IPS DF 6.9 (cell line): ENCODE data around the gene STK16.
A peak's percentile ranks its signal among the peaks of the same experiment; 100 is the strongest.

Experiments used
- DNase-seq: peaks from one replicate; pipeline ENCODE4 v3.0.0-alpha.2; 2013; ENCODE audit warnings: low read depth, low spot score
- H3K27ac ChIP-seq: one replicate; pipeline ENCODE4 v1.5.1; 2013; ENCODE audit warnings: low read length, control low read depth
- H3K27me3 ChIP-seq: 2 replicates; pipeline ENCODE4 v1.6.1; 2013; ENCODE audit warnings: mild to moderate bottlenecking, low read length; ENCODE audit not compliant: control insufficient read depth, insufficient read depth
- H3K36me3 ChIP-seq: 2 replicates; pipeline ENCODE4 v1.6.1; 2013; ENCODE audit warnings: low read length; ENCODE audit not compliant: control insufficient read depth, insufficient read depth
- H3K4me1 ChIP-seq: 2 replicates; pipeline ENCODE4 v1.6.1; 2013; ENCODE audit warnings: low read length; ENCODE audit not compliant: control insufficient read depth, insufficient read depth
- H3K4me3 ChIP-seq: 2 replicates; pipeline ENCODE4 v1.5.1; 2013; ENCODE audit warnings: mild to moderate bottlenecking, low read length
- H3K9me3 ChIP-seq: 2 replicates; pipeline ENCODE4 v1.6.1; 2013; ENCODE audit warnings: low read length, inconsistent platforms; ENCODE audit not compliant: control insufficient read depth, insufficient read depth
- WGBS: extraction: QIAGEN DNeasy Blood & Tissue Kit; methylation state at CpG from one replicate; pipeline ENCODE4 v1.1.7; 2013; ENCODE audit warnings: mixed read lengths, missing lambda C conversion rate; ENCODE audit not compliant: insufficient read length, insufficient coverage; 5-methylcytosine and 5-hydroxymethylcytosine counted together

Gene STK16

DNA sequence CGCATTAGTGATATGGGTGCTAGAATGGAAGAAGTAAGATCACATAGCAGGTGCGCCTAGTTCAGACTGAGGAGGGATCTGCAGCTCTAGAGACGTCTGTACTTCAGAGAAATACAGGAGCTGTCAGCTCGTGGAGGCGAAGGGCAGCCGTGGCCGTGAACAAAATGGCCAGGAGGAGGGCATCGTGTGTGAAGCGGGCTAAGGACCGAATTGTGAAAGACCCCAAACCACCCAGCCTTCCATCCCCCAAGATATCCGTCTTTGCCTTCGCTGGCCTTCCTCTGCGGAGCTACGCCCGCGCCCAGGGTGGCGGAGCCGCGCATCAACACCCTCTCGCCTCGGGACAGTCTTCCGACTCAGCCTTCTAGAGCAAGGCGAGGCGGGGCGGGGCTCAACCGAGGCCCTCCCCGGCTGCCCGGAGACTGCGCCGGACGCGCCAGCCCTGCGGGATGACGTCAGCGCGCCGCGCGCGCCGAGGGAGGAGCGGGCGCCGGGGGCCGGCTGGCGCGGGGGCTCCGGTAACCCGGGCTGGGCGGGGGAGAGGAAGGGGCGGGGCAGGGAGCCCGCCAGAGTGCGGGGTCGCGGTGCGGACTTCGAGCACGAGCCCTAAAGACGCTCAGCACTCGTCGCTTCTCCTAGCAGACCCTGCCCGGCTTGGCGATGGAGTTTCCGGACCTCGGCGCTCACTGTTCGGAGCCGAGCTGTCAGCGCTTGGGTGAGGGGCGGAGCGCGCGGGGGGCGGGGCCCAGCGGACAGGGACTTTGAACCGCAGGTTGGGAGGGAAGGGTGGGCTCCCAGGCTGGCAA lies 38.7 kb upstream of the STK16 start, which contains the start of gene ZFAND2B:
Gene ZFAND2B, plus strand, starts transcription at position 455 of the 806 bp plus-strand sequence. Its CDS starts 206 bp downstream, at position 661.
- no peak within 1 kb of the TSS for H3K27ac ChIP-seq
- WGBS: no CpG with 5 or more reads among the region's 76 CpGs
- no peak for DNase-seq

DNA sequence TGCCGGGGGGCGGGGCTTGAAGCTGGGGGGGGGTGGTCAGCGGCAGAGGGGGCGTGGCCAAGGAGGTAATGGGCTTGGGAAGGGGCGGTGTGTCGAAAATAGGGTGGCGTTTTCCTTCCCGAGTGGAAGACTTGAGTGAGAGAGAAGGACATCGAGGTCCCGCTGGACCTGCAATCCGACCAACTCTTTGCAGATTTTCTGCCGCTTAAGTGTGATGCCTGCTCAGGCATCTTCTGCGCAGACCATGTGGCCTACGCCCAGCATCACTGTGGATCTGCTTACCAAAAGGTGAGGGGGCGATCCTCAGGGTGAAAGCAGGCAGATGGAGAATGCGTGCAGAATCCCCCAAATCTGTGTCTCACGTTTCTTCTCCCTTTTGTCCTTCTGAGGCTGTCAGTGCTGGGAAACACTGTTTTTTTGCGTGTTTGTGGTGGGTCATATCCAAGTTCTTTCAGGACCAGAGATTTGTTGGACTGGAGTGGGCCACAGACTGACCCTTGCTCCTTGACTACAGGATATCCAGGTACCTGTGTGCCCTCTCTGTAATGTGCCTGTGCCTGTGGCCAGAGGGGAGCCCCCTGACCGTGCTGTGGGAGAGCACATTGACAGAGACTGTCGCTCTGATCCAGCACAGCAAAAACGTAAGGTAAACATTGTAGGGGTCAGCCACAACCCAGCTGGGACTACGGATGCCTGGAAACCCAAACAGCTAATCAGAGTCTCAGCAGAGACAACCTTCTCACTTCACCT lies 38.0 kb upstream of the STK16 start:
- no peaks in the 10 kb centered on the region for H3K27me3 ChIP-seq
- H3K9me3 ChIP-seq: no peaks in the 10 kb centered on the region
- H3K4me3 ChIP-seq: peak overlapping the region; percentile 43; the same call in 1 of the 2 replicates
- no CpG with 5 or more reads among the region's 22 CpGs for WGBS
- 0 out of 2 replicates have a peak, but pooled peaks cover 1% of the 10 kb centered on the region for H3K4me1 ChIP-seq
- no peak for DNase-seq
- H3K27ac ChIP-seq: no peak overlapping the region
- H3K36me3 ChIP-seq: peaks cover 9% of the 10 kb centered on the region

More for the DNA sequence above, 38.7 kb upstream of the STK16 start, which contains the start of gene ZFAND2B:
- Histone ChIP-seq H3K36me3 (peaks cover 7% of the 10 kb centered on the region), H3K9me3 (no peaks in the 10 kb centered on the region), H3K27me3 (no peaks in the 10 kb centered on the region), H3K4me3 (peak within 1 kb of the TSS; percentile 73; the same call in 1 of the 2 replicates), H3K4me1 (0 out of 2 replicates have a peak, but pooled peaks cover 1% of the 10 kb centered on the region)

DNA sequence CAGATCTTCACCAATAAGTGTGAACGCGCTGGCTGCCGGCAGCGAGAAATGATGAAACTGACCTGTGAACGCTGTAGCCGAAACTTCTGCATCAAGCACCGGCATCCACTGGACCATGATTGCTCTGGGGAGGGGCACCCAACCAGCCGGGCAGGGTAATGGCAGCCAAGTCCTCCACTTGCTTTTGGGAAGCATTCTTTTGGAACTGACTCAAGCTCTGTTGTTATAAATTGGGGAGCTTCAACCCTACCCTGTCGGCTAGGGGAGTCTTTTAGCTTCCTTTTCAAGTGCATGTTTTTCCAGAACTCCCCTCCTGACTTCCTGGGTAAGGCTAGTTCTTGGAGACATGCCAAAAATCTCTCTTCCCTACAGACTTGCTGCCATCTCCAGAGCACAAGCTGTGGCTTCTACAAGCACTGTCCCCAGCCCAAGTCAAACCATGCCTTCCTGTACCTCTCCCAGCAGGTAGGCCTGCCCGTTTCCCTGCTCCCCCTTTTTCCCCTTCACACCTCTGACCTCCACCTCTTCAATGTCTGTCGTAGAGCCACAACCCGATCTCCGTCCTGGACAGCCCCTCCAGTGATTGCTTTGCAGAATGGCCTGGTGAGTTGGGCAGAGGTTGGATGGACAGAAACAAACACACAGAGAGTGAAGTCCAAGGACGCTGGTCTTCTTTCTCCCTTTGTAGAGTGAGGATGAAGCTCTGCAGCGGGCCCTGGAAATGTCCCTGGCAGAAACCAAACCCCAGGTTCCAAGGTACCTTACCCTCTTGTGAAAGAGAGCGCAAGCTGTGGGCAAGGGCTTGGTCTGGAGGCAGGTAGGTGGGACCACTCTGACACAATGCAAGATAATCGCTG lies 37.2 kb upstream of the STK16 start:
- Histone ChIP-seq H3K4me1 (0 out of 2 replicates have a peak, but pooled peaks cover 1% of the 10 kb centered on the region), H3K4me3 (no peak overlapping the region), H3K36me3 (peaks cover 13% of the 10 kb centered on the region), H3K9me3 (no peaks in the 10 kb centered on the region), H3K27me3 (no peaks in the 10 kb centered on the region), H3K27ac (no peak overlapping the region)
- WGBS: no CpG with 5 or more reads among the region's 17 CpGs
- DNase-seq: no peak

DNA sequence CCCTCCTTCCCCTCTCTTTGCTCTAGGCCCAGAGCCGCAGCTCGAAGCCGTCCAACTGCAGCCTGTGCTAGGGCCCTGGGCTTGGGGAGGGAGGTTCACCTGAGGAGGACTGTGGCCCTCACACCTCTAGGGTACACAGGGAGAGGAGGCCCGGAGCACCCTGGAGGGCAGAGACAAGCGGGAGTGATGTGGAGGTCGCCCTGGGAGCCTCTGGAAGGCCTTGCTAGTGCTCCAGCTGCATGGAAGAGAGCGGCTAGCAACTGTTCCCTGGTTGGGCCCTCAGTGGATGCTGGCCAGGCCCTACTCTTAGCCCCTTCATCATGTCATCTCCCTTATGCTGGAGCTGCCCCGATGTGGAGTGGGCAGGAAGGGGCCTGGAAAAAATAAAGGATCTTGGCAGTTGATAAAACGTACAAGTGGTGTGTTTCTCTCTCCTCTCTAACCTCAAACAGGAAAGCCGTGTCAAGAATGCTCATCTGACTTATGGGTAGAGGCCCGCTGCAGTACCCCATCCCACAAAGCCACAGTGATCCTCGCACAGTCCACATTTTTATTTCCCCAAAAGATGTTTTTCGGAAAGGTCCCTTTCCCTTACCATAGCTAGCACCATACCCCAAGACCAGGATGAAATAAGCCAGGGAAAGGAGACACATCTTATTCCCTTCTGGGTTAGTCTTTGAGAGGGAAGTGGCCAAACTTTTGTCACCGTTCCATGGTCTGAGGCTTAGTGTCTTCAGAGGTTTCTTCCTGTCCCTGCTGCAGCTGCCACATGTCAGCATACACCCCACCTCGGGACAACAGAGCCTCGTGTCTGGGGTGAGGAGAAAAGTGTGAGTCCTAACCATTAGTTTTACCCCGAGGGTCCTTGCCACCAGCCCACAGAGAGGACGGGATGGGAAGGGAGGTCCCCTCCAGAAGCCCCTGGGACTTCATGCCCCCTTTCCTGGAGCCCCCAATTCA lies 35.8 kb upstream of the STK16 start:
- Histone ChIP-seq H3K4me1 (0 out of 2 replicates have a peak, but pooled peaks cover 1% of the 10 kb centered on the region), H3K27ac (no peak overlapping the region), H3K4me3 (no peak overlapping the region), H3K9me3 (no peaks in the 10 kb centered on the region), H3K36me3 (peaks cover 21% of the 10 kb centered on the region), H3K27me3 (no peaks in the 10 kb centered on the region)
- no CpG with 5 or more reads among the region's 18 CpGs for WGBS
- no peak for DNase-seq

DNA sequence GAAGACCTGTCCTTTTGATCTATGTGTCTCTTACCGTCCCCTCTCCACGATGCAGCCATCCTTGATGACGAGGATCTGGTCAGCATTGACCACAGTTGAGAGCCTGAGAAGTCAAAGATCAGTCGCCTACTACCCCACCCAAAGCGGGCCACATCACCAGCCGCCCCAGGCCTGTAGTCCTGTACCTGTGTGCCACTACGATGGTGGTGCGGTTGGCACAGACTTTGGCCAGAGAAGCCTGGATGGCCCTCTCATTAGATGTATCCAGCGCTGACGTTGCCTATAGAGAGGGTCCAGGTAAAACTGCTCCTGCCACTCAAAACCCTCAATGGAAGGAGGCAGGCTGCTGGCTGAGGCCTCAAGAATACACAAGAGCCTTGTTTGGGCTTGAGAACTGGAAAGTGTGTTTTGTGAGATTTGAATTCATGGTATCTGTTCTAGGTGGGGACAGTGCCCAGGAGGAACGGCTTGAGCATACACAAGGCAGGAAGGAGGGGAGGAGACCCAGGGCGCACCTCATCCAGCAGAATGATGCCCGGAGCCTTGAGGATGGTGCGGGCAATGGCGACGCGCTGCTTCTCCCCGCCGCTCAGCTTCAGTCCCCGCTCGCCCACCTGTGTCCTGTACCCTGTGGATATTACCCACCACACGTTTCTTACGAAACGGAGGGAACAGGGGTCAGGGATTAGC lies 34.9 kb upstream of the STK16 start:
- no CpG with 5 or more reads among the region's 24 CpGs for WGBS
- no peak for DNase-seq
- Histone ChIP-seq H3K4me1 (0 out of 2 replicates have a peak, but pooled peaks cover 1% of the 10 kb centered on the region), H3K27ac (no peak overlapping the region), H3K9me3 (no peaks in the 10 kb centered on the region), H3K36me3 (peaks cover 24% of the 10 kb centered on the region), H3K4me3 (no peak overlapping the region), H3K27me3 (no peaks in the 10 kb centered on the region)

DNA sequence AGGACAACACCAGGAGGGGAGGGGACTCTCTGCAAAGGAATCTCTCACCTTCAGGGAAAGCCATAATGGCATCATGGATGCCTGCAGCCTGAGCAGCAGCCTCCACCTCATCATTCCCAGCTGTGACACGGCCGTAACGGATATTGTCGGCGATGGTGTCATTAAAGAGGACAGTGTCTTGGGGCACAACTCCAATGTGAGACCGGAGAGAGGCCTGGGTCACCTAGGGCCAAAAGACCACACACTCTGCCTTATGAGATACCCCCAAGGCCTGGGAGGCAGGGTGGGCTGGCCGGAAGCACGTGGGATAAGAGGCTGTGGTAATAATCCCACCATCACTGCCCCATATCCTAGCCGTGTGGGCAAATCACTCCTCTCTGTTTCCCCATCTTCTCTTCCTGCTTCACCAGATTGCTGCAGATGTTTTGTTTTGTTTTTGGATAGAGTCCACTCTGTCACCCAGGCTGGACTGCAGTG lies 34.4 kb upstream of the STK16 start:
- Histone ChIP-seq H3K4me3 (no peak overlapping the region), H3K4me1 (0 out of 2 replicates have a peak, but pooled peaks cover 1% of the 10 kb centered on the region), H3K9me3 (no peaks in the 10 kb centered on the region), H3K27ac (no peak overlapping the region), H3K36me3 (peaks cover 24% of the 10 kb centered on the region), H3K27me3 (no peaks in the 10 kb centered on the region)
- DNase-seq: no peak
- WGBS: no CpG with 5 or more reads among the region's 9 CpGs

DNA sequence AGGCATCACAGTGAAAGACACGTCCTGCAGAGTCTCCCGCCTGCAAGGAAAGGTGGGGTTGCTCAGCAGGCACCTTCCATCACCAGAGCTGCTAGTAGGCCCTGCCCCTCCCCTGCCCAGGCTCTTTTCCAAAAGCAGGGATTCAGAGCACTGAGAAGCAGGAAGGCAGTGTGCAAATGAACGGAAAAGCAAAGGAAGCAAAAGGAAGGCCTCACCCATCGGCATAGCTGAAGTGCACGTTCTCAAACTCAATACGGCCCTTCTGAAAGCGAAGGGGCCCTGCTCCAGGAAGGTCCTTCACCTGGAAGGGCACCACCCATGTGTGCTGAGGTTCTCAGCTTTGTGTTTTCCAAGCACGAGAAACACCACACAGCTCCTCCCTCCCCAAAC lies 32.3 kb upstream of the STK16 start:
- Histone ChIP-seq H3K27ac (no peak overlapping the region), H3K36me3 (peaks cover 24% of the 10 kb centered on the region), H3K9me3 (no peaks in the 10 kb centered on the region), H3K4me3 (no peak overlapping the region), H3K27me3 (no peaks in the 10 kb centered on the region), H3K4me1 (peaks cover 5% of the 10 kb centered on the region)
- no peak for DNase-seq
- no CpG with 5 or more reads among the region's 8 CpGs for WGBS

DNA sequence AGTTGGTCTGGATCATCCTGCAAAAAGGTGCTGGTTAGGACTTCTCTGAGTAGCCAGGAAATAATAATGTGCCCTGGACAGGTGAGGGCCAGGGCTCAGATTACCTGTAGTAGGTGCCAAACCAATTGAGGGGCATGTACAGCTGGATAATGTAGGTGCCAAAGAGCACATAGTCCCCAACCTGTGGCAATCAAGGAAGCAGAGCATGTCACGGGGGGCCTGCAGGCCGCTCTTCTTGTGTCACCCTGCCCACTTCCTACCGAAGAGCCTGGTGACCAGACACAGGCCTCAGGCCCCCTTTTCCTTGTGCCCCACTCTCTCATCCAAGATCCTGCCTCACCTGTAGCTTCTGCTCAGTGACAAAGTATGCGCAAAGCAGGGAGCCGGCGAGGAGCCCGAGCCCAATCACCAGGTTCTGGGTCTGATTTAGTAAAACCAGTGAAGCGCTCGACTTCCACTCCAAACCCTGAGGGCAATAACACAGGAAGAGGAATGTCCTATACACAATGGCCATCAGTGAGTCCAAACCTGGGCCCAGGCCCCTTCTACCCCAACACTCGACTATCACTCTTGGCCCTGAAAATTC lies 31.7 kb upstream of the STK16 start:
- DNase-seq: no peak

More for the DNA sequence above, 31.7 kb upstream of the STK16 start:
- no peaks in the 10 kb centered on the region for H3K9me3 ChIP-seq
- H3K27me3 ChIP-seq: no peaks in the 10 kb centered on the region
- H3K4me3 ChIP-seq: no peak overlapping the region
- no CpG with 5 or more reads among the region's 10 CpGs for WGBS
- no peak overlapping the region for H3K27ac ChIP-seq
- peaks cover 24% of the 10 kb centered on the region for H3K36me3 ChIP-seq
- peaks cover 6% of the 10 kb centered on the region for H3K4me1 ChIP-seq
